MM.1S (cell line): Measurements from ENCODE around the gene PTPRD.

Source experiments
- EZH2 ChIP-seq: fragments of 300-600 bp; sonication (generic); optimal IDR thresholded peaks from 2 replicates; pipeline ENCODE3; 2017; ENCODE audit warnings: low read depth, mild to moderate bottlenecking, antibody characterized with exemption, low read length, mixed read lengths
- EZH2phosphoT487 ChIP-seq: fragments of 300-600 bp; sonication (generic); IDR thresholded peaks from 2 replicates; pipeline ENCODE4 v1.6.1; 2018; ENCODE audit warnings: antibody characterized with exemption, low read length
- TF ChIP-seq, protein P1 (sequence below): fragments of 300-600 bp; sonication (generic); IDR thresholded peaks from 2 replicates; pipeline ENCODE4 v1.5.1; 2016; ENCODE audit warnings: antibody characterized with exemption, low read length, mixed read lengths

DNA sequence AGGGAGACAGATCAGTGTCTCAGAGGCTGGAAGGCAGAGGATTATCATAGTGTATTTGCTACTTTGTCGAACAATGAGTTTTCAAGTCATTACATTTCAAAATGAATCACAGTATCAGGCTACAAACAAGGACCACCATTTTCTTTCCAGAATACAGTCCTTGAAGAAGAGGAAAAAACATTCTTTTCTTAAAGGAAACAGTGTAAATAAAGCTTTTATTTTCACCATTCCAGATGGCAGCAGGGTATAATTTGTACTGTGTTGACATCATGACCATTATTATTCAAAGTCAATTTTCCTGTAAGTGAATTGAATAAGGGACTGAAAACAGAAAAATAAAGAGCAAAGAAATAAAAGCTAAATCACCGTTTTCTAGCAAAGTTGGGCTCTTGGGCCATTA lies 2076.0 kb downstream of the PTPRD start:
- TF ChIP-seq, protein P1, sequence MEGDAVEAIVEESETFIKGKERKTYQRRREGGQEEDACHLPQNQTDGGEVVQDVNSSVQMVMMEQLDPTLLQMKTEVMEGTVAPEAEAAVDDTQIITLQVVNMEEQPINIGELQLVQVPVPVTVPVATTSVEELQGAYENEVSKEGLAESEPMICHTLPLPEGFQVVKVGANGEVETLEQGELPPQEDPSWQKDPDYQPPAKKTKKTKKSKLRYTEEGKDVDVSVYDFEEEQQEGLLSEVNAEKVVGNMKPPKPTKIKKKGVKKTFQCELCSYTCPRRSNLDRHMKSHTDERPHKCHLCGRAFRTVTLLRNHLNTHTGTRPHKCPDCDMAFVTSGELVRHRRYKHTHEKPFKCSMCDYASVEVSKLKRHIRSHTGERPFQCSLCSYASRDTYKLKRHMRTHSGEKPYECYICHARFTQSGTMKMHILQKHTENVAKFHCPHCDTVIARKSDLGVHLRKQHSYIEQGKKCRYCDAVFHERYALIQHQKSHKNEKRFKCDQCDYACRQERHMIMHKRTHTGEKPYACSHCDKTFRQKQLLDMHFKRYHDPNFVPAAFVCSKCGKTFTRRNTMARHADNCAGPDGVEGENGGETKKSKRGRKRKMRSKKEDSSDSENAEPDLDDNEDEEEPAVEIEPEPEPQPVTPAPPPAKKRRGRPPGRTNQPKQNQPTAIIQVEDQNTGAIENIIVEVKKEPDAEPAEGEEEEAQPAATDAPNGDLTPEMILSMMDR, result no peak
- no peak for TF ChIP-seq EZH2
- no peak for TF ChIP-seq EZH2phosphoT487
